Adrenal gland (tissue), 12 donors: Measurements from ENCODE around the gene MAGI1. TPM values are rescaled to one million over a fixed set of nuclear protein-coding genes. Genes with fewer than 3 reads are reported as not detected.

Source experiments
- DNase-seq, 7 donors: peaks; one replicate each; pipeline ENCODE4 v3.0.0-alpha.2; 2019 to 2020
- H3K27ac ChIP-seq, 5 donors: fragments of 200-600 bp; sonication (generic) in 4 of 5; 1 replicate in 3 of 5; 2 replicates in 2 of 5; pipeline versions ENCODE4 v1.5.1 to v1.8.0; 2016 to 2020; ENCODE audit warnings: mild to moderate bottlenecking in 1 of 5
- H3K27me3 ChIP-seq: fragments of 200-600 bp; 2 replicates; pipeline ENCODE4 v1.8.0; 2021
- H3K36me3 ChIP-seq, 2 donors: fragments of 200-600 bp; replicated peaks in 1 of 2; 1 replicate in 1 of 2; 2 replicates in 1 of 2; pipeline versions ENCODE4 v1.5.1 to v1.8.0; 2018 to 2022
- H3K4me1 ChIP-seq, 2 donors: fragments of 200-600 bp; replicated peaks in 1 of 2; 1 replicate in 1 of 2; 2 replicates in 1 of 2; pipeline versions ENCODE4 v1.5.1 to v1.8.0; 2018 to 2021
- H3K4me3 ChIP-seq, 4 donors: fragments of 200-600 bp; sonication (generic) in 3 of 4; one replicate each; pipeline ENCODE4 v1.5.1; 2016 to 2018
- H3K9me3 ChIP-seq, 3 donors: fragments of 200-600 bp; sonication (generic) in 1 of 3; replicated peaks in 1 of 3; 1 replicate in 2 of 3; 2 replicates in 1 of 3; pipeline versions ENCODE4 v1.5.1 to v1.8.0; 2016 to 2021
- CTCF ChIP-seq, 6 experiments: fragments of 450-650 bp in 4 of 6; fragments of 200-600 bp in 2 of 6; sonication (generic) in 1 of 6; IDR thresholded peaks; 1 replicate in 5 of 6; 2 replicates in 1 of 6; pipeline versions ENCODE4 v1.5.1 to v1.8.0; 2016 to 2021; ENCODE audit warnings: antibody characterized with exemption in 6 of 6, mild to moderate bottlenecking in 2 of 6, moderate library complexity in 1 of 6
- POLR2A ChIP-seq, 2 donors: fragments of 450-650 bp; IDR thresholded peaks; one replicate each; pipeline ENCODE4 v1.6.1; 2017; ENCODE audit warnings: antibody characterized with exemption in 2 of 2, mild to moderate bottlenecking in 2 of 2, moderate library complexity in 1 of 2
- WGBS, 4 donors: extraction: QIAGEN DNeasy Blood & Tissue Kit in 2 of 4; methylation state at CpG; one replicate each; pipeline versions ENCODE4 v1.1.5 to v1.1.7; 2013 to 2017; 5-methylcytosine and 5-hydroxymethylcytosine counted together
- intact Hi-C, 2 donors: fragments of 100-400 bp; cut with DNase I; formaldehyde crosslinking; loops; one replicate each; pipeline versions ENCODE4 v1.14.1 to v1.15.0; 2022 to 2023
- polyA plus RNA-seq, 3 donors: library from polyadenylated mRNA; stranded (reverse); fragments of 200-250 nt in 2 of 3; fragments of 350-450 nt in 1 of 3; fragmentation: Illumina TruSeq in 1 of 3; extraction: RNeasy Lipid Tissue Mini Kit (QIAGEN cat#74804) in 1 of 3; gene quantifications; one replicate each; pipeline ENCODE4 v1.2.3, GENCODE V29; 2013 to 2014
- total RNA-seq, 9 donors: library from RNA; depleted of rRNA in 4 of 9; stranded (reverse); fragments of >200 nt in 4 of 9; fragments of 120-200 nt in 1 of 9; fragmentation: NEBNext Ultra II Directional in 1 of 9; extraction: Animal tissue kit (Norgen Biotek cat#: 25700) in 1 of 9; gene quantifications; one replicate each; pipeline versions ENCODE4 v1.1.0 to v1.2.4, GENCODE V29; 2013 to 2023
- donor health status: healthy with polysubstance abuse.
- donor health status: Bipolar disorder and iron deficiency.
- donor health status: DM: yes; HTN: yes; CAD: no.
- donor health status: DM: no; HTN: no; CAD: no.
- donor health status: DM: no; HTN: no; CAD: no.
- donor health status: DM: yes; HTN: yes; CAD: no.

Gene MAGI1
- total and polyA plus RNA-seq, 12 donors, result 4.8 to 31.6 (median 18.5) TPM

- intact Hi-C loops, result no loop called here
These were observed 715.8 kb downstream of the MAGI1 start for GRCh38 chr3:65322910-65323309.

GRCh38 chr3:65318231-65318630, 720.5 kb downstream of the MAGI1 start:
- H3K4me3 ChIP-seq, result no peak overlapping the region
- intact Hi-C loops, result no loop called here
- no peaks in the 10 kb centered on the region for H3K27me3 ChIP-seq
- WGBS, 4 donors, result 91 to 100% (median 93%) methylated on average over 1 of the region's 1 CpG
- H3K36me3 ChIP-seq, result no peaks in the 10 kb centered on the region
- no peaks in the 10 kb centered on the region for H3K9me3 ChIP-seq
- TF ChIP-seq CTCF (IDR thresholded peaks at IDR 0.05) (no peak), POLR2A (IDR thresholded peaks at IDR 0.05) (no peak)
- no peak for DNase-seq
- no peak overlapping the region for H3K27ac ChIP-seq
- no peaks in the 10 kb centered on the region for H3K4me1 ChIP-seq

More at GRCh38 chr3:65322910-65323309, 715.8 kb downstream of the MAGI1 start:
- TF ChIP-seq POLR2A (IDR thresholded peaks at IDR 0.05) (no peak), CTCF (IDR thresholded peaks at IDR 0.05) (no peak)
- H3K4me1 ChIP-seq, result no peaks in the 10 kb centered on the region
- H3K4me3 ChIP-seq, result no peak overlapping the region
- 82 to 90% (median 88%) methylated on average over 7 of the region's 7 CpGs for WGBS, 4 donors
- no peaks in the 10 kb centered on the region for H3K9me3 ChIP-seq
- H3K27ac ChIP-seq, result no peak overlapping the region
- H3K36me3 ChIP-seq, result no peaks in the 10 kb centered on the region
- H3K27me3 ChIP-seq, result no peaks in the 10 kb centered on the region
- no peak for DNase-seq

- Histone ChIP-seq H3K9me3 (no peaks in the 10 kb centered on the region), H3K4me1 (no peaks in the 10 kb centered on the region), H3K36me3 (no peaks in the 10 kb centered on the region), H3K27ac (no peak overlapping the region), H3K4me3 (no peak overlapping the region), H3K27me3 (no peaks in the 10 kb centered on the region)
- no peak for TF ChIP-seq POLR2A (IDR thresholded peaks at IDR 0.05)
- TF ChIP-seq CTCF (IDR thresholded peaks at IDR 0.05), result no peak
- DNase-seq, result no peak
- intact Hi-C loops, result no loop called here
- WGBS, 4 donors, result 38 to 57% (median 43%) methylated on average over 1 of the region's 1 CpG
These were observed 723.8 kb downstream of the MAGI1 start for GRCh38 chr3:65314916-65315315.

GRCh38 chr3:65314269-65314668, 724.4 kb downstream of the MAGI1 start:
- Histone ChIP-seq H3K27me3 (no peaks in the 10 kb centered on the region), H3K27ac (no peak overlapping the region), H3K36me3 (no peaks in the 10 kb centered on the region), H3K4me1 (no peaks in the 10 kb centered on the region), H3K9me3 (no peaks in the 10 kb centered on the region), H3K4me3 (no peak overlapping the region)
- WGBS, 4 donors, result 75 to 85% (median 81%) methylated on average over 4 of the region's 4 CpGs
- intact Hi-C loops, result no loop called here
- no peak for DNase-seq
- TF ChIP-seq POLR2A (IDR thresholded peaks at IDR 0.05) (no peak), CTCF (IDR thresholded peaks at IDR 0.05) (no peak)
